Stimulated activated CD4-positive, alpha-beta T cell treated with anti-CD3 and anti-CD28 coated beads, Interleukin-1b, Interleukin-23, amount 100 ng/mL, for 48 hours (primary cell): ENCODE results near the gene DCTN3.

Experiments used
- DNase-seq: peaks from one replicate; pipeline ENCODE4 v3.0.0-alpha.2; 2020

The DCTN3 gene

DNA sequence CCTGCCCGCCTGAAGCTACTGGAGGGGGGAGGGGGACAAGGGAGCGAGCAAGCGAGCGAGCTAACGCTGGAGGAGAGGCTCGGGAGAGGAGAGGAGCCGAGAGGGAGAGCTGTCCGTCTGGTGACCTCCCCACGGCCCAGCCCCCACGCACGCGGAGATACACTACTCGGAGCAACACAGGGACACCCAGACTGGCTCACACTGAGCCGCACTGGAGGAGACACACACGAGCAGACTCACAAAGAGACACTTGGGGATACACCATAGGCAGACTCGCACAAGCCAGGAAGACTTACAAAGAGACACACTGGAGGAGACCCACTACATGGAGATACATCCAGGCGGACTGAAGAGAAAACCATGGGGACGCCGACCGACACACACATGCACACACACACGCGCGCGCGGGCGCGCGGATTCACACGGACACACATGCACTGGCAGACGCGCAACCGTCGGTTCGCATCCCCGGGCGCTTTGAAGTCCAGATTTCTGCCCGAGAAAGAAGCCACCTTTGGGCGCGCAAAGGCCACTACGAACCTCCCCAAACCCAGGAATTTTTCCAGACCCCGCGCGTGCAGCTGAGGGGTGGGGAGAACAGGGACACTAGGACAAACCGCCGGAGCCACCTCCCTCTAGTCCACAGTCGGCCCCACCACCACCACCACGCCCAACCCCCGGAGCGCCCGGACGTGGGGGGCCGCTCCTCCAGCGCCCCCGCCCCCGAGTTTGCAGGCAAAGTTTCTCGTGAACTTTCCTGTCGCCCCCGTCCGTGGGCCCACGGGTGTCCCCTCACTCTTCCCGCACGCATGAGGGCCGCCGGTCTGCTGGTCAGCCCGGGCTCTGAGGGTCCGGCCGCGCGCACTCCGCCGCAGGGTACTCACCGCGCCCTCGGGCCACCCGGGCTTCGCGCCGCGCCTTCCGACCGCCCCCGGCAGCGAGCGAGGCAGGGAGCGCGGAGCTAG, 31.3 kb downstream of the DCTN3 start:
- no peak for DNase-seq

DNA sequence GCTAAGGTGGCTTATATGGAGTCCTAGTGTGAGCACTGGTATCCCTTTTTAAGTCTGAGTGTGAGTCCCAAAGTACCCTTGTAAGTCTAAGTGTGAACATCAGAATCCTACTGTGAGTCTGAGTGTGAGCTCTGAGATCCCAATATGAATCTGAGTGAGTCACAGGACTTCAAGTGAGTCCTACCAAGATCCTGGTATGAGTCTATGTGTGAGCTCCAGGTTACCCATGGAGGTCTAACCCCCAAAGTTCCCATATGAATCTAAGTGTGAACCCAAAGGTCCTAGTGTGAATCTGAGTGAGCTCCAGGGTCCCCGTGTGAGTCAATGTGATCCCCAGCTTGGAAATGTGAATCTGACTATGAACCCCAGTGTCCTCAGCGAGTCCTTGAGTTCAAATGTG, 33.0 kb downstream of the DCTN3 start:
- DNase-seq: no peak

- no peak for DNase-seq
Measured at GRCh38 chr9:34585946-34586669, 34.2 kb downstream of the DCTN3 start.

DNA sequence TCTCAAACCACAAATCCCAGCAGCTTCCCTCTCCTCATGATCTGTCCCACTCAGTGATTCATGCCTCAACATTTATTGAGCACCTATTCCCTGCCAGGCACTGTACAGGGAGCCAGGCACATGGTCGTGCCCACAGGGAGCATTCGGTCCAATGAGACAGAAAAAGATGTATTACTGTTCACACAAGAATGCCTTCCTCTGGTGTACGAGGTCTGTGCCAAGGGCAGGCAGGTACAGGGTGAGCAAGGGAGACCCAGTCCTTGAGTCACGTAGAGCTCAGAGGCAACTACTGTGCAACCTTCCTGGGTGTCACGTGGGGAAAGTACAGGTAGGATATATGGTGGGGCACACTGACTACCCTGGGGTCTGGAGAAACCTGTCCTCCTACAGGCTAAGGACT, 35.3 kb downstream of the DCTN3 start:
- no peak for DNase-seq

GRCh38 chr9:34582787-34583186, 37.5 kb downstream of the DCTN3 start:
- no peak for DNase-seq

- DNase-seq: no peak
Measured at GRCh38 chr9:34581318-34581717, 39.0 kb downstream of the DCTN3 start.

- no peak for DNase-seq
Measured at GRCh38 chr9:34580358-34580757, 39.9 kb downstream of the DCTN3 start.

DNA sequence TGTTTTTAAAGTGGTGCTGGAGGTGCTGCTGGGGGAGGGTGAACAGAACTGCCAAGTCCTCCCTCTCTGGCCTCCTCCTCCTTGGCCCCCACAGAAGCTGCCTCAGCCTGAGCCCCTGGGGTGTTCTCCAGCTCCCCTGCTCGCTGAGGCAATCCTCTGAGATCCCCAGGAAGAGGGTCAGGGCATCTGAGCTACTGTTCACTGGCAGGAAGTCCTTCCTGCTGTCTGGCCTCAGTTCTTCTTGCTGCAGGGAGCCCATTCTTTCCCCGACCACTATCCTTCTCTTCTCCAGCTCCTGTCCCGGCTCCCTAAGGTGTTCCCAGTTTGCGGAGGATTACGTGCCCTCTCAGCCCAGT, 40.5 kb downstream of the DCTN3 start:
- no peak for DNase-seq

- DNase-seq: no peak
Measured at GRCh38 chr9:34579104-34579807, 41.0 kb downstream of the DCTN3 start.

DNA sequence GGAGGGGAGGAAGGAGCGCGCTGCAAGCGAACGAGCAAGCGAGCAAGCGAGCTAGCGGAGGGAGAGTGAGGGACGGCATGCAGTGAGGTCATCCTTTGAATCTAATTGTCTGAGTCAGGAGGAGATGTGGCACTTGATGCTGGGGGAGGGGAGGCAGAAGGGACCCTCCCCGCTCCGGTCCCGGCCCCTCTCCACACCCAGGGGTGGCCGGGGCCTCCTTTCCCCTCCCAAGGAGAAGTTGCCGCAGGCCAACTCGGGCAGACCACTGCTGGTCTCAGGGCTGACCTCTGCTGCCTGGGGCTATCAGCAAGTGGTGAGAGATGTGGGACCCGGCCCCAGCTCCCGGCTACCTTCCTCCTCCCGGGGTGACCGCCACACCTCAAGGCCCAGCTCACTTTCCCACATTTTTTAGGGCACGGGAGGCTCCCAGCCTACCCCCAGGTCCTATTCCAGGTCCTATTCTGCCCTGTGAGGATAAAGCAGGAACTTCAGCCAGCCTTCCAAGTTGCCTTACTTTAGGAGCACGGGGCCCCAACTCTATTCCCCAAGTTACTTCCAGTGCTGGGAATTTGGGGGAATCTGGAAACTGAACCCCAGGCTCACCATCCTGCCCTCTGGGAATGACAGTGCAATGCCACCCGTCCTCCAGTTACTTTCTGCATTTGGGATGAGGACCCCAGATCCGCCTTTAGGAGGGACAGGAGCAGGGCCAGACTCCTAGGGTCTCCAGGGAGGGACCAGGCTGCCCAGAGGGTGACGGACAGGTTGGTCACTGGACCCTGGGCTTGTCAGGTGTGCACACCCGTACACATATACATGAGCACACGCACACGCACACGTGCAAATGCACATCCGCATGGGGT, 41.8 kb downstream of the DCTN3 start:
- DNase-seq: no peak

GRCh38 chr9:34577400-34578240, 42.7 kb downstream of the DCTN3 start:
- DNase-seq: no peak

GRCh38 chr9:34576597-34577399, 43.5 kb downstream of the DCTN3 start:
- no peak for DNase-seq

DNA sequence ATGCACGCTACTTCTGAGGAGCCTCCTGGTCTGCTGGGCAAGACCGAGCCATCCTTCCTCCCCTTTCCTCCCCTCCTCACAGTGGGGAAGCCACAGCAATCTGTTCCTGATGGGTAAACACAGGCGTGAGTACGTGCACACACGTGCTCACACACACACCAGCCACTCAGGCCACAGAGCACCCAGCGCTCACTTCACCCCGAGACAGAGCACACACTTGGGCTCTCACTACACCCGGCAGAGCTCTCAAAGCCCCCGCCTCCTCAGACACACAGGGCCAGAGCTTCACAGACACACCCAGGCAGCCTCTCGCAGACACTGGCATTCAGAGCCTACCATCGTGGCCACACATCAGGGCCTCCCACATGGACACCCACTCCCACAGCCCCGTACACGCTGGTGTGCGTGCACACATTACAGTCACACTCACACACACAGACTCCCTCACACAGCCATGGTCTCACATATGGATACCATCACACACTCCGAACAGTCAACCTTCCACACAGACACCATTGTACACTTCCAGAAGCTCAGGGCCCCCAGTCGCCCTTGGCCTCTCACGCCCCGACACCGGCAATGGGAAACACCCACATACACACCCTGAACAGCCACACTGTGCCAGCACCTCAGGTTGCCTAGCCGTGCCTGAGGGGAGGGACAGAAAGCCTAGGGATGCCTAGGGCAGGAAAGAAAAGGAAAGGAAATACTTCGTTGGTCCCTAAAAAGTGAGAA, 44.3 kb downstream of the DCTN3 start:
- no peak for DNase-seq

GRCh38 chr9:34575241-34575640, 45.1 kb downstream of the DCTN3 start:
- no peak for DNase-seq

DNA sequence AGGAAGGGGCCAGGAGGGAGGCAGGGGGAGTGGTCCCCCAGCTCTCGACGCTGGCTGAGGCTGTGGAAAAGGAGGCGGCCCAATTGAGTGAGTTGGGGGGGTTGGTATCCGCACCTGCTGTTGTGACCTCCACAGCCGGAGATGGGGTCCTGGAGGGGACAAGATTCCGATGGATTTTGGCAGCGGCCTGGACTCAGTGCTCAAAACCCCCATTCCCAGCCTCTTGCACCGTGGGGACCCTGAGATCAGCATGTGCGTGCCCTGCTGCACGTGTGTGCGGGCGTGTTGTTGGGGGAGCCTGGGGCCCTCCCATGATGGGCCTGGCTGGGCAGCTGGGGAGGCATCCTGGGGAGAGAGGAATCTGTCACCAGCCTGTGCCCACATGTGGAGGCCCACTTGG, 45.7 kb downstream of the DCTN3 start:
- no peak for DNase-seq

DNA sequence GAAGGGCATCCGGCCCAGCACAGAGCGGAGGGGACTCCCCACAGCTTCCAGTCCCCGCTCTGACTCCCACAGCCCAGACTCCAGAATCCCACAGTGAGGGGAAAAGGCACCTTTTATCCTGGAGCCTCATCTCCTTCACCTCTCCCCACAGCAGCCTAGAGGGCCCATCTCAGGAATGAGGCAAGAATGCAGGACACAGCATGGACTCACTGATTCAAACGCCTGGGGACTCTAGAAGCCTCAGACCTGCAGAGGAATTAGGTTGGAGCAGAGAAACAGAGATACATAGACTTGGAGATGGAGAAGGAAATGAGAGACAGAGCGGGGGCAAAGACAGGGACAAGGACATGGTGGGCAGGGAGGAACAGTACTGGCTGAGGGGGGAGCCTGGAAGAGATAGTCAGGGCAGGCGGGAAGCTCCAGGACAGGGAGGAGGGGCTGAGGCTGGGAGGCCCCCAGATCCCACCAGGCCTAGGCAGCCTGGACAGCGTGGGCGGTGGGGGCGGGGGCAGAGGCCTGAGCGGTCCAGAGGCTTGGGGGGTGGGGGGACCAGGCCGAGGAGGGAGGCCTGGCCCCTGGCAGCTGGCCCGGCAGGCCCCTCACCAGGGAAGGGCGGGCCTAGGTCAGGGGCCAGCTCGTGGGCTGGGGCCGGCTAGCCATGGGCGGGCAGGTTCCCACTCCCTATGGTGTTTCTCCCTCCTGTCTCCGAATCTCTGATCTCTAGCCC, 46.5 kb downstream of the DCTN3 start:
- DNase-seq: no peak

- peak; percentile 32 for DNase-seq
Measured at GRCh38 chr9:34572628-34573027, 47.7 kb downstream of the DCTN3 start.

GRCh38 chr9:34572092-34572491, 48.2 kb downstream of the DCTN3 start:
- DNase-seq: no peak

GRCh38 chr9:34571481-34571810, 48.8 kb downstream of the DCTN3 start:
- no peak for DNase-seq
